Endothelial cell of umbilical vein (primary cell): ENCODE results near the gene NT5M. TPM values are rescaled to one million over a fixed set of nuclear protein-coding genes. Genes with fewer than 3 reads are reported as not detected.

Experiments used
- BruUV-seq: library from RNA; stranded (reverse); fragments of 400-500 nt; replicated peaks from 2 replicates; lab custom pipeline; 2021; lab: Mats Ljungman, UMichigan
- CTCF ChIA-PET: fragments of 300-600, 350-600 bp; sonication (Branson Sonifier 250); formaldehyde crosslinking; loops from one replicate; lab custom pipeline; 2021; ENCODE audit warnings: antibody characterized with exemption, inconsistent platforms; lab: Charles Lee
- POLR2A ChIA-PET: fragments of 300-600, 350-600 bp; sonication (Branson Sonifier 250); formaldehyde crosslinking; loops from one replicate; lab custom pipeline; 2021; ENCODE audit warnings: antibody characterized with exemption, inconsistent platforms; lab: Charles Lee
- DNase-seq: peaks from one replicate; pipeline ENCODE4 v3.0.0-alpha.2; 2011; ENCODE audit warnings: low read depth, low spot score
- FAIRE-seq: peaks from 2 replicates; lab custom pipeline; 2011; peaks lifted over from hg19 to GRCh38; lab: Jason Lieb, UNC
- H2AFZ ChIP-seq: 2 replicates; pipeline ENCODE4 v1.6.0; 2012; ENCODE audit warnings: low read depth, low read length, control low read depth, inconsistent platforms
- H3K27ac ChIP-seq: 2 replicates; pipeline ENCODE4 v1.5.1; 2011; ENCODE audit warnings: low read depth, mild to moderate bottlenecking, control low read depth, low read length, moderate library complexity; ENCODE audit not compliant: insufficient read depth
- H3K27me3 ChIP-seq, 2 experiments: 2 replicates each; pipeline versions ENCODE4 v1.6.0 to v1.6.1; 2011; ENCODE audit warnings: low read length in 2 of 2, mixed read lengths in 1 of 2; ENCODE audit not compliant: control insufficient read depth in 2 of 2, insufficient read depth in 2 of 2
- H3K36me3 ChIP-seq, 2 experiments: 2 replicates in 1 of 2; 3 replicates in 1 of 2; pipeline ENCODE4 v1.5.1; 2011; ENCODE audit warnings: low read length in 2 of 2, mild to moderate bottlenecking in 1 of 2, moderate library complexity in 1 of 2; ENCODE audit not compliant: control insufficient read depth in 2 of 2, insufficient read depth in 2 of 2; ENCODE audit errors: extremely low read depth in 1 of 2
- H3K4me1 ChIP-seq: 3 replicates; pipeline ENCODE4 v1.5.1; 2011; ENCODE audit warnings: mild to moderate bottlenecking, low read length; ENCODE audit not compliant: control insufficient read depth, insufficient read depth; ENCODE audit errors: extremely low read depth
- H3K4me2 ChIP-seq: 2 replicates; pipeline ENCODE4 v1.6.1; 2011; ENCODE audit warnings: low read length, control low read depth, mixed read lengths; ENCODE audit not compliant: insufficient read depth
- H3K4me3 ChIP-seq, 3 experiments: fragments of 200-600 bp in 1 of 3; sonication (generic), shearing (Covaris generic) in 1 of 3; replicated peaks in 1 of 3; 2 replicates each; pipeline ENCODE4 v1.5.1; 2011 to 2016; ENCODE audit warnings: control low read depth in 3 of 3, low read length in 3 of 3, mild to moderate bottlenecking in 2 of 3, inconsistent platforms in 1 of 3, low read depth in 1 of 3, moderate library complexity in 1 of 3; ENCODE audit not compliant: insufficient read depth in 1 of 3
- H3K79me2 ChIP-seq: 2 replicates; pipeline ENCODE4 v1.6.0; 2012; ENCODE audit warnings: low read length, inconsistent platforms; ENCODE audit not compliant: control insufficient read depth, insufficient read depth
- H3K9ac ChIP-seq: replicated peaks from 2 replicates; pipeline ENCODE3; 2011; ENCODE audit warnings: low read length, control low read depth; ENCODE audit not compliant: insufficient read depth; ENCODE audit errors: extremely low read depth
- H3K9me1 ChIP-seq: replicated peaks from 3 replicates; pipeline ENCODE4 v1.6.0; 2011; ENCODE audit warnings: mild to moderate bottlenecking, low read length; ENCODE audit not compliant: control insufficient read depth, insufficient read depth; ENCODE audit errors: extremely low read depth
- H3K9me3 ChIP-seq: replicated peaks from 2 replicates; pipeline ENCODE4 v1.5.1; 2012; ENCODE audit warnings: low read length, inconsistent platforms; ENCODE audit not compliant: control insufficient read depth, insufficient read depth
- H4K20me1 ChIP-seq: replicated peaks from 2 replicates; pipeline ENCODE3; 2011; ENCODE audit warnings: mild to moderate bottlenecking, low read length; ENCODE audit not compliant: control insufficient read depth, insufficient read depth; ENCODE audit errors: extremely low read depth
- EZH2 ChIP-seq: IDR thresholded peaks from 2 replicates; pipeline ENCODE4 v1.6.1; 2012; ENCODE audit warnings: borderline replicate concordance, low read depth, mild to moderate bottlenecking, moderate library complexity, low read length, inconsistent platforms; ENCODE audit not compliant: severe bottlenecking
- FOS ChIP-seq: IDR thresholded peaks from 2 replicates; pipeline ENCODE4 v1.6.1; 2011; ENCODE audit warnings: mild to moderate bottlenecking, low read length, moderate library complexity, borderline replicate concordance; ENCODE audit not compliant: insufficient read depth
- GATA2 ChIP-seq: IDR thresholded peaks from 2 replicates; pipeline ENCODE4 v1.7.0; 2011; ENCODE audit warnings: low read depth, mild to moderate bottlenecking, moderate library complexity, mixed read lengths, low read length; ENCODE audit not compliant: insufficient read length, insufficient read depth
- JUN ChIP-seq: IDR thresholded peaks from 2 replicates; pipeline ENCODE4 v1.6.1; 2011; ENCODE audit warnings: borderline replicate concordance, low read depth; ENCODE audit not compliant: insufficient read length, insufficient read depth
- MYC ChIP-seq: IDR thresholded peaks from one replicate; pipeline ENCODE4 v1.6.1; 2011; ENCODE audit warnings: mild to moderate bottlenecking, low read depth, low read length
- POLR2A ChIP-seq: IDR thresholded peaks from 2 replicates; pipeline ENCODE4 v1.6.1; 2012; ENCODE audit warnings: low read depth, mild to moderate bottlenecking, control low read depth, low read length
- POLR2AphosphoS5 ChIP-seq: IDR thresholded peaks from 2 replicates; pipeline ENCODE4 v1.6.1; 2012; ENCODE audit warnings: low read depth, mild to moderate bottlenecking, control low read depth, low read length, moderate library complexity; ENCODE audit not compliant: insufficient read depth
- dilution Hi-C: fragments of 300-500 bp; cut with MboI; formaldehyde crosslinking; loops from one replicate; pipeline ENCODE4 v1.15.0; 2019; ENCODE audit warnings: low sequenced_read_pairs; ENCODE audit not compliant: extremely low pct_ligation_motif_present
- intact Hi-C: fragments of 100-400 bp; cut with micrococcal nuclease; formaldehyde crosslinking; loops from one replicate; pipeline ENCODE4 v1.10.0; 2022
- polyA plus RNA-seq, 4 experiments: library from polyadenylated mRNA; depleted of rRNA in 3 of 4; stranded (reverse) in 3 of 4; unstranded in 1 of 4; fragments of >200 nt; gene quantifications; 2 replicates each; pipeline versions ENCODE4 v1.2.1 to v1.2.3, GENCODE V29; 2011 to 2012; ENCODE audit warnings: missing spikeins in 1 of 4
- total RNA-seq: library from RNA; stranded (reverse); gene quantifications from 2 replicates; pipeline ENCODE4 v1.2.3, GENCODE V29; 2021
- TF ChIP-seq, protein P1 (sequence below): IDR thresholded peaks from 2 replicates; pipeline ENCODE4 v1.6.1; 2011; ENCODE audit not compliant: insufficient read depth, insufficient read length
- TF ChIP-seq, protein P2 (sequence below), 2 donors: IDR thresholded peaks; 1 replicate in 1 of 2; 2 replicates in 1 of 2; pipeline ENCODE4 v1.5.1; 2011; ENCODE audit warnings: low read length in 2 of 2, mild to moderate bottlenecking in 2 of 2, moderate library complexity in 2 of 2, control low read depth in 1 of 2, inconsistent platforms in 1 of 2, low read depth in 1 of 2; ENCODE audit not compliant: insufficient read depth in 1 of 2; ENCODE audit errors: extremely low read depth in 1 of 2

NT5M gene
- total and polyA plus RNA-seq, 2 donors (not counting 3 experiments of a cell fraction or from before 2014, with no cell fraction given) = 0.91 to 3.0 TPM

DNA sequence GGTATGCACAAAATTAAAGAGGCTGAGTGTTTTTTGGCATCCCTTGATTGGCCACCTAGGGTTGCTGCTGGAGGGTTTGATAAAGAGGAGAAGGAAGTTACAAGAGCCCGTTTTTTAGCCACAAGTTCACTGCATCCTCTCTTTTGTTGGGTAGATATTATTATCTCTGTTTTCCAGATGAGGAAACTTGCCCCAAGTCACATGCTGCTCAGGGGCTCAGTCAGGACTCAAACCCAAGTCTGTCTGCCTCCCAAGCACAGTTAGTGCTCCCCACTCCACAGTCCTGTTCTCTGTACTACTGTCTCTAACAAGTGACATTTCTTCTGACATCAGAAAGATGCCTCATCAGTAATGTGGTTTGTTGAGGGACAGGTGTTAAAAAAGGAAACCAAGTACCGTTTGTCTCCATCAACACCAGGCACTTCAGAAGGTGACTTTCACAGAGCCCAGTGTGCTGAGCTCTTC, 1.4 kb downstream of the NT5M start:
- Histone ChIP-seq H3K27ac (no peak overlapping the region), H3K79me2 (no peaks in the 10 kb centered on the region), H3K9me3 (no peaks in the 10 kb centered on the region), H3K9me1 (no peaks in the 10 kb centered on the region), H4K20me1 (no peaks in the 10 kb centered on the region), H3K4me1 (peaks cover 12% of the 10 kb centered on the region), H3K9ac (no peak overlapping the region), H3K4me3 (no peak overlapping the region), H3K27me3 (no peaks in the 10 kb centered on the region), H3K4me2 (no peak overlapping the region), H3K36me3 (no peaks in the 10 kb centered on the region), H2AFZ (no peak overlapping the region)
- ChIA-PET CTCF (no interaction called here), POLR2A (no interaction called here)
- dilution Hi-C loops = no loop called here
- FAIRE-seq (no peak), DNase-seq (no peak)
- intact Hi-C loops = loop anchor here (10.0 kb wide), 1 partner anchor 450 kb away; no protein-coding TSS in a partner anchor
- TF ChIP-seq POLR2AphosphoS5 = no peak
- TF ChIP-seq MYC = no peak
- no peak for TF ChIP-seq POLR2A
- TF ChIP-seq FOS = no peak
- TF ChIP-seq EZH2 = no peak
- TF ChIP-seq GATA2 = no peak
- TF ChIP-seq, protein P1, sequence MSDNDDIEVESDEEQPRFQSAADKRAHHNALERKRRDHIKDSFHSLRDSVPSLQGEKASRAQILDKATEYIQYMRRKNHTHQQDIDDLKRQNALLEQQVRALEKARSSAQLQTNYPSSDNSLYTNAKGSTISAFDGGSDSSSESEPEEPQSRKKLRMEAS = no peak
- TF ChIP-seq JUN = no peak
- TF ChIP-seq, protein P2, sequence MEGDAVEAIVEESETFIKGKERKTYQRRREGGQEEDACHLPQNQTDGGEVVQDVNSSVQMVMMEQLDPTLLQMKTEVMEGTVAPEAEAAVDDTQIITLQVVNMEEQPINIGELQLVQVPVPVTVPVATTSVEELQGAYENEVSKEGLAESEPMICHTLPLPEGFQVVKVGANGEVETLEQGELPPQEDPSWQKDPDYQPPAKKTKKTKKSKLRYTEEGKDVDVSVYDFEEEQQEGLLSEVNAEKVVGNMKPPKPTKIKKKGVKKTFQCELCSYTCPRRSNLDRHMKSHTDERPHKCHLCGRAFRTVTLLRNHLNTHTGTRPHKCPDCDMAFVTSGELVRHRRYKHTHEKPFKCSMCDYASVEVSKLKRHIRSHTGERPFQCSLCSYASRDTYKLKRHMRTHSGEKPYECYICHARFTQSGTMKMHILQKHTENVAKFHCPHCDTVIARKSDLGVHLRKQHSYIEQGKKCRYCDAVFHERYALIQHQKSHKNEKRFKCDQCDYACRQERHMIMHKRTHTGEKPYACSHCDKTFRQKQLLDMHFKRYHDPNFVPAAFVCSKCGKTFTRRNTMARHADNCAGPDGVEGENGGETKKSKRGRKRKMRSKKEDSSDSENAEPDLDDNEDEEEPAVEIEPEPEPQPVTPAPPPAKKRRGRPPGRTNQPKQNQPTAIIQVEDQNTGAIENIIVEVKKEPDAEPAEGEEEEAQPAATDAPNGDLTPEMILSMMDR (IDR thresholded peaks at IDR 0.05; ENCODE audit: extremely low read depth in 1 of 2, insufficient read depth in 1 of 2, low read depth in 1 of 2, low read length in 2 of 2) = no peak
- BruUV-seq = no TSS peak
